ENCODE data around the gene ARNT2. TPM values are rescaled to one million over a fixed set of nuclear protein-coding genes. Genes with fewer than 3 reads are reported as not detected.

The ARNT2 gene
- total RNA-seq, 1 donor from 2014 or later, result 72.4 TPM

GRCh38 chr15:80619680-80620079 lies 215.5 kb downstream of the ARNT2 start:
- Mint-ChIP-seq H3K9me3 (ENCODE audit: unreplicated experiment) (peaks cover 10% of the 10 kb centered on the region), H3K27ac (ENCODE audit: unreplicated experiment) (peak overlapping the region; percentile 39), H3K36me3 (ENCODE audit: unreplicated experiment) (peaks cover 1% of the 10 kb centered on the region), H3K4me3 (ENCODE audit: unreplicated experiment) (no peak overlapping the region), H3K27me3 (ENCODE audit: unreplicated experiment) (no peaks in the 10 kb centered on the region), H3K4me1 (ENCODE audit: unreplicated experiment) (peaks cover 53% of the 10 kb centered on the region)
- DNase-seq (ENCODE audit: extremely low spot score, unreplicated experiment), result peak; percentile 19
- TF ChIP-seq, protein P1, sequence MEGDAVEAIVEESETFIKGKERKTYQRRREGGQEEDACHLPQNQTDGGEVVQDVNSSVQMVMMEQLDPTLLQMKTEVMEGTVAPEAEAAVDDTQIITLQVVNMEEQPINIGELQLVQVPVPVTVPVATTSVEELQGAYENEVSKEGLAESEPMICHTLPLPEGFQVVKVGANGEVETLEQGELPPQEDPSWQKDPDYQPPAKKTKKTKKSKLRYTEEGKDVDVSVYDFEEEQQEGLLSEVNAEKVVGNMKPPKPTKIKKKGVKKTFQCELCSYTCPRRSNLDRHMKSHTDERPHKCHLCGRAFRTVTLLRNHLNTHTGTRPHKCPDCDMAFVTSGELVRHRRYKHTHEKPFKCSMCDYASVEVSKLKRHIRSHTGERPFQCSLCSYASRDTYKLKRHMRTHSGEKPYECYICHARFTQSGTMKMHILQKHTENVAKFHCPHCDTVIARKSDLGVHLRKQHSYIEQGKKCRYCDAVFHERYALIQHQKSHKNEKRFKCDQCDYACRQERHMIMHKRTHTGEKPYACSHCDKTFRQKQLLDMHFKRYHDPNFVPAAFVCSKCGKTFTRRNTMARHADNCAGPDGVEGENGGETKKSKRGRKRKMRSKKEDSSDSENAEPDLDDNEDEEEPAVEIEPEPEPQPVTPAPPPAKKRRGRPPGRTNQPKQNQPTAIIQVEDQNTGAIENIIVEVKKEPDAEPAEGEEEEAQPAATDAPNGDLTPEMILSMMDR (IDR thresholded peaks at IDR 0.05), result peak; percentile 47

DNA sequence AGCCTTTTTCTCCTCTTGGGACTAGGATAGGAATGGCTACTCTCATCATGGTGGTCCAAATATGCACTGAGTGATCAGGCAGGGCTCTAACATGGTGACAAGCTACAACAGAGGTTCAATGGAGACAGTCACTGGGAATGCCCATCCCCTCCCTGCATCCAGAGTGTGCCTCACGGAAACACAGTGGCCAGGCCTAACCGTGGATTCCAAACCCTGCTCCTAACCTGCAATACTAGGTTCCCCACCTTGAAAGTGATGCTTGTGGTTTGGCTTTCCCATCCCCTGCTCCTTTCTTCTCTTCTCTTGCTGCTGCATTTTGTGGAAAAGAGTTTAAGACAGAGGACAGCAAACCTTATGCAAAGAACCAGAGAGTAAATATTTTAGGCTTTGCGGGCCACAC lies 216.0 kb downstream of the ARNT2 start:
- peaks cover 51% of the 10 kb centered on the region for H3K4me1 Mint-ChIP-seq (ENCODE audit: unreplicated experiment)
- no peaks in the 10 kb centered on the region for H3K27me3 Mint-ChIP-seq (ENCODE audit: unreplicated experiment)
- DNase-seq (ENCODE audit: extremely low spot score, unreplicated experiment), result peak; percentile 54
- peaks cover 1% of the 10 kb centered on the region for H3K36me3 Mint-ChIP-seq (ENCODE audit: unreplicated experiment)
- H3K9me3 Mint-ChIP-seq (ENCODE audit: unreplicated experiment), result peaks cover 10% of the 10 kb centered on the region
- no peak overlapping the region for H3K4me3 Mint-ChIP-seq (ENCODE audit: unreplicated experiment)
- H3K27ac Mint-ChIP-seq (ENCODE audit: unreplicated experiment), result no peak overlapping the region
- TF ChIP-seq, protein P1 (IDR thresholded peaks at IDR 0.05), result no peak

DNA sequence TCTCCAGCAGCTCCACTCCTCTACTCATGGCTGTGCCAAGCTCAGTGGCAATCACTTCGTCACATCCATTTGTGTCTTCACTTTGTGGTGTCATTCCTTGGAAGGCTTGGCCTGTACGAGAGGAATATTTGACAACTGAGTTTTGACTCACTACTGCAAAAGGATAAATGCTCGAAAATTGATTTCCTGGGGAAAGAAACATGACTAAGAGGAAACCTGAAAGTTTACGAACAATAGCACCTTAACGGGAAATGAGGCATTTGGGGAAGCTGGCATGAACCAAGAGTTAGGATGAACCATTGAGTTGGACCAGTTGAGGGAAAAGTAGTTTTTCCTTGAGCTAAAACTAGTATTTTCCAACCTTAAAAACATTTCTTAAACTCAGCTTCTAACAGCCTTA lies 216.7 kb downstream of the ARNT2 start:
- Mint-ChIP-seq H3K9me3 (ENCODE audit: unreplicated experiment) (peaks cover 10% of the 10 kb centered on the region), H3K4me1 (ENCODE audit: unreplicated experiment) (peaks cover 45% of the 10 kb centered on the region), H3K27me3 (ENCODE audit: unreplicated experiment) (no peaks in the 10 kb centered on the region), H3K4me3 (ENCODE audit: unreplicated experiment) (no peak overlapping the region), H3K36me3 (ENCODE audit: unreplicated experiment) (peaks cover 1% of the 10 kb centered on the region), H3K27ac (ENCODE audit: unreplicated experiment) (no peak overlapping the region)
- DNase-seq (ENCODE audit: extremely low spot score, unreplicated experiment), result peak; percentile 11
- TF ChIP-seq, protein P1 (IDR thresholded peaks at IDR 0.05), result no peak

- H3K9me3 Mint-ChIP-seq (ENCODE audit: unreplicated experiment), result peaks cover 10% of the 10 kb centered on the region
- TF ChIP-seq, protein P1 (IDR thresholded peaks at IDR 0.05), result no peak
- H3K4me3 Mint-ChIP-seq (ENCODE audit: unreplicated experiment), result no peak overlapping the region
- peaks cover 1% of the 10 kb centered on the region for H3K36me3 Mint-ChIP-seq (ENCODE audit: unreplicated experiment)
- H3K27ac Mint-ChIP-seq (ENCODE audit: unreplicated experiment), result no peak overlapping the region
- H3K27me3 Mint-ChIP-seq (ENCODE audit: unreplicated experiment), result peaks cover 2% of the 10 kb centered on the region
- peaks cover 1% of the 10 kb centered on the region for H3K4me1 Mint-ChIP-seq (ENCODE audit: unreplicated experiment)
- DNase-seq (ENCODE audit: extremely low spot score, unreplicated experiment), result no peak
Measured at GRCh38 chr15:80626643-80627120, 222.5 kb downstream of the ARNT2 start.

GRCh38 chr15:80629355-80629754 lies 225.2 kb downstream of the ARNT2 start:
- H3K4me3 Mint-ChIP-seq (ENCODE audit: unreplicated experiment), result no peak overlapping the region
- peaks cover 4% of the 10 kb centered on the region for H3K27me3 Mint-ChIP-seq (ENCODE audit: unreplicated experiment)
- no peaks in the 10 kb centered on the region for H3K9me3 Mint-ChIP-seq (ENCODE audit: unreplicated experiment)
- H3K36me3 Mint-ChIP-seq (ENCODE audit: unreplicated experiment), result no peaks in the 10 kb centered on the region
- no peak for DNase-seq (ENCODE audit: extremely low spot score, unreplicated experiment)
- H3K4me1 Mint-ChIP-seq (ENCODE audit: unreplicated experiment), result peaks cover 4% of the 10 kb centered on the region
- TF ChIP-seq, protein P1 (IDR thresholded peaks at IDR 0.05), result no peak
- no peak overlapping the region for H3K27ac Mint-ChIP-seq (ENCODE audit: unreplicated experiment)
